HepG2 (cell line): ENCODE results near the gene QSOX1. TPM values are rescaled to one million over a fixed set of nuclear protein-coding genes. Genes with fewer than 3 reads are reported as not detected.
A peak's percentile ranks its signal among the peaks of the same experiment; 100 is the strongest.

Experiments used
- CBX2 ChIP-seq, 2 experiments: fragments of 200-600 bp in 1 of 2; sonication (generic); formaldehyde crosslinking in 1 of 2; IDR thresholded peaks; 2 replicates each; pipeline versions ENCODE4 v1.7.0 to v1.8.1; 2018 to 2022; ENCODE audit warnings: low read depth in 2 of 2, low read length in 1 of 2, mild to moderate bottlenecking in 1 of 2, missing genetic modification reagents in 1 of 2
- EED ChIP-seq: sonication (generic); formaldehyde crosslinking; IDR thresholded peaks from 2 replicates; pipeline ENCODE4 v1.5.0; 2020; ENCODE audit warnings: mild to moderate bottlenecking, missing genetic modification reagents
- ETS1 ChIP-seq: sonication (generic); formaldehyde crosslinking; IDR thresholded peaks from 2 replicates; pipeline ENCODE4 v1.4.0; 2020; ENCODE audit warnings: missing genetic modification reagents
- HDAC6 ChIP-seq: fragments of 200-600 bp; sonication (generic); IDR thresholded peaks from 2 replicates; pipeline ENCODE4 v1.7.0; 2017; ENCODE audit warnings: mild to moderate bottlenecking, antibody characterized with exemption, low read length, low read depth
- PAXIP1 ChIP-seq: sonication (generic); formaldehyde crosslinking; conservative IDR thresholded peaks from 2 replicates; pipeline ENCODE4 v1.4.0; 2020; ENCODE audit warnings: mild to moderate bottlenecking, missing genetic modification reagents, moderate library complexity
- PRDM15 ChIP-seq: sonication (generic); formaldehyde crosslinking; IDR thresholded peaks from 2 replicates; pipeline ENCODE4 v1.4.0; 2020; ENCODE audit warnings: missing genetic modification reagents
- ZFP36L1 ChIP-seq: sonication (generic); formaldehyde crosslinking; IDR thresholded peaks from 2 replicates; pipeline ENCODE4 v1.8.0; 2022; ENCODE audit warnings: mild to moderate bottlenecking, missing genetic modification reagents, moderate library complexity
- ZNF407 ChIP-seq: sonication (generic); formaldehyde crosslinking; IDR thresholded peaks from one replicate; pipeline ENCODE4 v1.5.1; 2020; ENCODE audit warnings: mild to moderate bottlenecking, missing genetic modification reagents; ENCODE audit errors: not compliant biosample characterization
- ZNF746 ChIP-seq: sonication (generic); formaldehyde crosslinking; IDR thresholded peaks from 2 replicates; pipeline ENCODE4 v1.8.0; 2022; ENCODE audit warnings: mild to moderate bottlenecking, missing genetic modification reagents
- ZNF878 ChIP-seq: sonication (generic); formaldehyde crosslinking; IDR thresholded peaks from 2 replicates; pipeline ENCODE4 v1.8.1; 2023; ENCODE audit warnings: mild to moderate bottlenecking, missing genetic modification reagents, moderate library complexity
- polyA plus RNA-seq, 8 experiments: library from polyadenylated mRNA; depleted of rRNA in 3 of 8; stranded (reverse) in 7 of 8; unstranded in 1 of 8; fragments of >200 nt; fragmentation: Illumina TruSeq in 4 of 8; extraction: Trizol in 4 of 8; gene quantifications; 2 replicates each; pipeline versions ENCODE4 v1.2.1 to v1.2.3, GENCODE V29; 2011 to 2016; ENCODE audit warnings: low read depth in 4 of 8, missing spikeins in 1 of 8, mixed read lengths in 1 of 8; ENCODE audit not compliant: insufficient read depth in 1 of 8
- total RNA-seq, 5 experiments: library from RNA; depleted of rRNA; stranded (reverse); fragments of >200 nt; fragmentation: Illumina TruSeq; extraction: Trizol; gene quantifications; 2 replicates each; pipeline ENCODE4 v1.2.3, GENCODE V29; 2016; ENCODE audit warnings: low read depth in 1 of 5

Gene QSOX1
- total and polyA plus RNA-seq, 2 of the 13 experiments (the other 11 are each of a cell fraction or from before 2014, with no cell fraction given), result 6.8 to 40.2 TPM

- TF ChIP-seq PAXIP1 (CRISPR knock-in tag) (peak; percentile 92), ETS1 (CRISPR knock-in tag) (no peak), ZNF746 (CRISPR knock-in tag) (no peak), PRDM15 (peak; percentile 72; the same call in 1 of the 2 replicates), CBX2 (IDR thresholded peaks at IDR 0.05; ENCODE audit: low read depth, low read length) (no peak), CBX2 (CRISPR knock-in tag; IDR thresholded peaks at IDR 0.05; ENCODE audit: low read depth) (no peak), HDAC6 (no peak), ZNF878 (CRISPR knock-in tag) (peak; percentile 92), ZFP36L1 (CRISPR knock-in tag) (peak; percentile 44; the same call in 1 of the 2 replicates), ZNF407 (no peak), EED (peak; percentile 69; the same call in 1 of the 2 replicates)
These were observed 37.5 kb upstream of the QSOX1 start (continued) for GRCh38 chr1:180116964-180117763.
